Frontal cortex (tissue), 4 donors: ENCODE data around the gene PTPRK. TPM values are rescaled to one million over a fixed set of nuclear protein-coding genes. Genes with fewer than 3 reads are reported as not detected.

Source experiments
- DNase-seq, 2 donors: peaks; one replicate each; pipeline ENCODE4 v3.0.0; 2012; ENCODE audit warnings: low spot score in 2 of 2
- FAIRE-seq: peaks from 2 replicates; lab custom pipeline; 2012; peaks lifted over from hg19 to GRCh38; lab: Jason Lieb, UNC
- total RNA-seq: library from RNA; depleted of rRNA; stranded (reverse); fragments of >200 nt; gene quantifications from one replicate; pipeline ENCODE4 v1.2.3, GENCODE V29; 2014
- donor health status: control.
- donor health status: control.
- donor health status: control.

Gene PTPRK
- total RNA-seq, 1 donor from 2014 or later, result 179 TPM

DNA sequence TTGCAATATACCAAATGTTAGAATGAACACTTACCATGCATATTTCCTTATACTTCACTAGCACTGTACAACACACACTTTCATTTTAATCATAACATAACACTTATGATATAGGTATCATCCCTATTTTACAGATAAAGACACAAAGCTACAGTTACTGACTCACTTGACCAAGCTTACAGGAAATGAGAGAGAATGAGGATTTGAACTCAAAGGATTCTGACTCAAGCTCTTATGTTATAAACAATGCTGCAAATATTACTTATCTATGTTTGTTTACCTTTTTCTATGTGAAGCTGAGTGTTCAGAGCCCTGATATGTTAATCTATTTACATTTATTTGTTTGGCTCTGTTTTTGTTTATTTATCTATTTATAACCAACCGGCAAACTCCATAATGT lies 245.4 kb downstream of the PTPRK start:
- DNase-seq (no peak), FAIRE-seq (no peak)

DNA sequence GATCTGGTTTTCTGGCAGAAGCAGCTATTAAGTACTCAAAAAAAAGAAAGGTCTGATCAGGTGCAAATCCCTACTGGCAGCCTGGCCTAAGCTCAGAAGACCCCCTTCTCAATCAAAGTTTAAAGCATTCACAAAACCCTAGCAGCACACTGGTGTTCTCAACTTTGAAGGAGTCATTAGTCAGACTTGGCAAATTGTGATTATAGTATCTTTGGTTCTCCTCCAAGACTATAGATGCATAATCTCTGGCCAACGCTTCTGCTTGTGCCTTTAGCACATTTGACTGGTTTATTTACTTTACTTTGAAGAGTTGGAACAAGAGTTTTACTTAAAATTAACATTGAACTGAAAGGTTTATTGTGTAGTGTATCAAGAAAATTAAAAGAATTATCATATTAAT lies 248.9 kb downstream of the PTPRK start:
- DNase-seq, result no peak
- FAIRE-seq, result no peak

DNA sequence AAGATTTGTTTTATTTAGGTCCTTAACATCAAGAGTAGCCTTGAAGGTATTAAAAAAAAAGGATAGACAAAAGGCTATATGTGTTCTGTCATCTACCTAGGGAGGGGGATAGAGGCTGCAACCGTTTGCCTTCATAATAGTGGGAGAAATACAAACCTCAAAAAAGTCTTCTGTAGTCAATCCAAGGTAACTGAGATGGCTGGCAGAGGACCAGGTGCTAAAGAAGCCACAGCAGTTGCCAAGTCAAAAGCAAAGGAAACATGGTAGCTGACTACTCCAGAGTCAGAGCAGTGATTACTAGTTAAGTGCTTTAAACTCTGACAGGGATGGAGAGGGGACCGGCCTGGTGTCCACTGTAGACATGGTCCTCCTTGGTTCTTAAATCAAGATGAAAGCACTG lies 249.4 kb downstream of the PTPRK start:
- FAIRE-seq (no peak), DNase-seq (no peak)

DNA sequence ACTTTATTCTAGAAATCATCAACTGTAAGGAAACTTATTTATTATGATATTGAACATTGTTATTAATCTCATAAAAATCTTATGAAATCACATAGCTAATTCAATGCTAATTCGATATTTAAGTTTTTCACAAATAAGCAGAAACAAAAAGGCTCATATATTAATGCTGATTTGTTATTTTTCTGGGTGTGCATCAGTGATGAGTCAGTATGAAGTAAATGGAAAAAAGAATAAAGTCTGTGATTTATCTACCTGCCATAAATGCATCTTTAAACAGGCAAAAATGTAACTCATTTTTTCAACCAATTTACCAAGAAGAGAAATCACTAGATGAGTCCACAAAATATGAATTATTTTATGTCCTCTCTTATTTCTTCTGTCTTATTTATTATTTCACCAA lies 253.5 kb downstream of the PTPRK start:
- FAIRE-seq, result peak; percentile 19

DNA sequence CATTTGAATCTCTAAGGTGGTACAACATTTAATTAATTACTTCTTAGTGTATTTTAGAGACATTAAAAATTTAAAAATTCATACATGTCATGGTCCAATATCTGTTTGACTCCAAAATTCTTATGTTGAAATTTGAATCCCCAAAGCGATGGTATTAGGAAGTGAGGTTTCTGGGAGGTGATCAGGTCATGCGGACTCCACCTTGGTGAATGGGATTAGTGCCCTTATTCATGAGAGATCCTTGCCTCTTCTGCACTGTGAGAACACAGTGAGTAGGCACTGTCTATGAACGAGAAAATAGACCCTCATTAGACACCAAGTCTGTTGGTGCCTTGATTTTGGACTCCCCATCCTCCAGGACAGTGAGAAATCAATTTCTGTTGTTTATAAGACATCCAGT lies 254.7 kb downstream of the PTPRK start:
- DNase-seq, result no peak
- FAIRE-seq, result no peak

More for the DNA sequence above, 253.5 kb downstream of the PTPRK start:
- no peak for DNase-seq

DNA sequence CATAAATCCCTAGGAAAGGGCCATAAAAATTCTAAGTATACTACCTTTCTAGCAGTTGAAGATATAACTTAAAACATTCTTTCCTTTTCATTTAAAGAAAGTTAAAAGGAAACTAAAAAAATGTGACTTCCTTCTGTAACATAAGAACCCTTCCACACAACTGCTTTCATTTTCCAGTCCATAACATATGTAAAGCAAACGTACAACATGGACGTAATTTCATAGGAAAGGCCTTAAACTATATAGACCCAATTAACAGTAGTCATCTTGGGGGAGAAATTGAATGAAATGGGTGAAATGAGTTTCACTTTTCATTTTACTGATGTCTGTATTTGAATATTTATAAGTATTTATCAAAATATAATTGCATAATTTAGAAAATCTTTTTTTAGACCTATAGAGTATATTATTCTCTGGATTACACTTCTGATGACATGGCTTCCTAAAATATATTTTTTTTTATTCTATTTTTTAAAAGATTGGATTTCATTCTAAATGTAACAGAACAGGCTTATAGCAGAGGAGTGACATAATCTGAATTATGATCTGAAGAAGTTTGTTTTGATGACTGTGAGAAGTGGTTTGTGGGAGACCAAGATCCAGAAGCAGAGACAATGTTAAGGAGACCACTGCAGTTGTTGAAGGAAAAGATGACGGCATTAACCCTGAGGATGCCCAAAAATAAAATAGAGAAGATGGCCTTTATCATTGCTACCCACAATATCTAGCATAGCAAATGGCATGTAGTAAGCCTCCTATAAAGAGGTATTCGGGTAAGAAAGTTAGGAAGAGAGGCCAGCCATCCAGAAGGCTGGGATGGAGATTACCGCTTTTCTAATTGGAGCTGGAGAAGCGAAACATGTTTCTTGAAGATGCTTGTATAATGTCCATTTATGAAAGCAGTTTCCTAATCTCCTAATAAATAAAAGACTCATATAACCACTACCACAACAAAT lies 260.4 kb downstream of the PTPRK start:
- DNase-seq (no peak), FAIRE-seq (no peak)

DNA sequence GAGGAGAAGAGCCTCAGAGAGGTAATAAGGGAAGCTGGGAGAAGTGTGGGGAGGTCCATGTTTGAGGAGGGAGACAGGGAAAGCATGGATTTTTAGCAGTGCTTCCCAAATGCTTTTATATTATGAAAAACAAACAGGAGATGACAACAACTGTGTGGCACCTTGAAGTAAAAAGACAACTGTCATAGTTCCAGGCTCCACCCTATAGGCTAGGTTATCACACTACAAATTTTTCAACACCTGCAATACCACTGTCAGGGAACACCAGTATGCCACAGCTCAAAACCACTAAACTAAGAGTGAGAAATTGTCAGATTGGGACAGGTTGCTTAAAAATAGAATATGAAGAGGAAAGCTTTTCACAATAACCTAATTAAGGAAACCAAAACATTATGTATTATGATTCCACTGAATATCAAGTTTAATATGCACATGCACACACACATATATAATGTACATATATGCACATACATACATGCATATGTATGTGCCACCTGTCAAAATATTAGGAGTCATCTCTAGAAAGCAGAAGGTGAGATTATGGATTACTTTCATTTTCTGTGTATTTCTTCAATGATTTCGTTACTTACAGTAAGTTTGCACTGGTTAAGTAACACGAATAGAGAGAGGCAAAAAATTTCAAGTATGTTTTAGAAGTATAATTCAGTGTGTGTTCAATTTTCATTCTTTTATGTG lies 261.2 kb downstream of the PTPRK start:
- FAIRE-seq (no peak), DNase-seq (no peak)

DNA sequence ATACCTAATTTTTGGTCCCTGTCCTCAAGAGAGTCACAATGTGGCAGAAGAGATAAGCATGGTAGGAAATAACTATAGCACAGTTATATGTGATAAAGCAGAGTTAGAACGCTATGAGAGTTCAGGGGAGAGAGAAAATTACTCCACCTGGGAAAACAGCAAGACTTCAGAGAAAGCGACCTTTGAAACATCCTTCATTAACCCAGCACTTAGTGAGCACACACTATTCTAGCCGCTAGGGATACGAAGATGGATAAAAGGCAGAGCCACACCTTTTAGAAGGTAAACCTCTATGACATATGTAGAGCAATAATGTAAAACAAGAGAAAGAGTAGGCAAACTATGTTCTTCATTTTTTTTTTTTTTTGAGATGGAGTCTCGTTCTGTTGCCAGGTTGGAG lies 264.3 kb downstream of the PTPRK start:
- DNase-seq, result no peak
- FAIRE-seq, result no peak

DNA sequence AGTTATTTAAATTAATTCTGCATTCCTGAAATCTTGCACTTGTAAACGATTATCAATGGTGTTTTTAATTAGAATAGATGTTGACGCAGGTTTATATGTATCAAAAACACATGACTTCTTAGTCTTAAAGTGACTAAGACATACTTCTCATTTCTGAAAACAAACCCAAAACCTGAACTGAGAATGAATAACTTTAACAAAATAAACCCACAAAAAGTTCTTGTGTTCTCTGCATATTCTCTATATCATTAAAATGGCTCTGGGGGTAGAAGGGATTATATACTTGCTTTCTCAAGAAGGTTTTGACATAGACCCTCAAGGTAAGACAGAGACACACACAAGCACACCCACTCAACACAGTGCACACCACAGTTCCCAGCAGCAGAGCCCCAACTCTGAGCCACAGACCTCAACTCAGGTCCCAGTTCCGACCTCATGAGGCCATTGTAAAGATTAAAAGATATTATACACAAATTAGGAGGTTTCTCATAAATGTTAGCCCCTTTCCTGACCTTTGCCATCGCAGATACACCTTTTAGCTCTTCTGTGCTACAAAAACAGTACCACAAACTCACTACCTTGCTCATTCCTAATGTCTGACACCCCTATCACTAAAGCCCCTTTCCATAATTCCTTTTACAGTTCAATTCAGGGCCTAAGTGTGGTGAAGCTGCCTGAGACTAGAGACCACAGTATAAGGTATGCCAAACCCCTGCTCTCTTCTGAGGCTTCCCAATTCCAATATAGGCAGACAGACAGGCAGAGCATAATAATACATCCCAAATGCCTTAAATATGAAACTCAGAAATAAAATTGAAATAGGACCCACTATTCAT lies 267.8 kb downstream of the PTPRK start:
- DNase-seq, result no peak
- FAIRE-seq, result no peak

DNA sequence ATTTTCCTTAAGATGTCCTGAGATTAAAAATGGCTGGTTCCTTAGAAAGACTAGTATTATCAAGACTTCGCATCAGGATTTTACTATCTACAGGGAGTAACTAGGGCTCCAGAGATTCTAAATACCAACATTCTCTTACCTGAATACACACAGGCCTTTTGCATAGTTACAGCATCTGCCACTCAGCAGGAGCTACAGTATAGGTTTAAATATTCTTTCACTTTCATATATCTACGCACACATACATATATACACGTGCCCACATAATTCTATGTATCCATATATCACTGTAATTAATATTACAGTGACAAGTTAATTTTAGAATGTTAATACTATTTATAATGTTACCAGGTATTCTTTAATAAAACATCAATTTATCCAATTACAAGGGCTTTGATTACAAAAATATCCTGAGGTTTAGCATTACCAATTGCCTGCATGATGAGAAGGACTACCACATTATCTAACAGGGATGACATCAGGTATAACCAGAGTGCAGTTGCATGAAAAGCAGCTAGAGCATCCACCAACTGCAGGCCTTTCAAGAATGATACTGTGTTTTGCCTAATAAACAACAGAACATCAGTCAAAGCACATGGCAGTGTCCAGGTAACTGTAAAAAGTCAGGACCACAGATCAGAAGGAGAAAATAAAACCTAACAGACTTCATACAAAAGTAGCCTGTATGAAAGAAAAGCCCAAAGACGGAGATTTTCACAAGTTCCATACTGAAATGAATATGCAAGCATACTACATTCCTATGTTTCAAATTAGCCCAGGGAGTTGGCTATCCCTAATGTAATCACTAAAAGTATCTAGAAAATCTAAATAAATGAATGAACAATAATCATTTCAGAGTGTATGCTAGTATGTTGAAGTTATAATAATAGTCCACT lies 268.7 kb downstream of the PTPRK start:
- FAIRE-seq (no peak), DNase-seq (no peak)

DNA sequence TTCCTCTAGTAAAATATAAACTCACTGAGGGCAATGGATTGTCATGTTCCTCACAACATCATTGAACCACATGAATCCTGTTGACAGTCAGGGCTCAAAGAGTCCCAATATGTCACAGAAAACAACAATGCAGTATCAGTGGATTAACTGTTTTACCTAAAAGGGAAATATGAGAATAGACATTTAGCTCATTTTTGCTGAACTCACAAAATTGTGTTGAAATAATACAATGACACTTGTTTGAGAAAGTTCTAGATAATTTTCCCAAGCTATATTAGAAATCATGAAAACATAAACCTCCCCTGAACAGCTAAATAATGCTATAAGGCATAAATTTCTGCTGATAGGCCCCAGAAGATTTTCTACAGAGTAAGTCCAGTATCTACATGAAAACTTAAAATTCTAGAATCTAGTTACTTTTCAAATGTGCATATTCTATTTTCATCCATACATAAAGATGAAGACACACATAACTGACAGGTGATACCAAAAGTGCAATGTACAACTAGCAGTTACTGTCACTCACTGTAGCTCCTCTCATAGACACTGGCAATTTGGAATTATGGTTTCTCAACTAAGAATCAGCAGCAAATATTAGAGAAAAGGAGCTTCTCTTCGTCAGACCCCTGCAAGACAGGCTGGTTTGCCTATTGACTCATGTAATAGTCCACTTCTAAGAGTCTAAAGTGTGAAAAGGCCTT lies 269.9 kb downstream of the PTPRK start:
- FAIRE-seq (no peak), DNase-seq (no peak)

DNA sequence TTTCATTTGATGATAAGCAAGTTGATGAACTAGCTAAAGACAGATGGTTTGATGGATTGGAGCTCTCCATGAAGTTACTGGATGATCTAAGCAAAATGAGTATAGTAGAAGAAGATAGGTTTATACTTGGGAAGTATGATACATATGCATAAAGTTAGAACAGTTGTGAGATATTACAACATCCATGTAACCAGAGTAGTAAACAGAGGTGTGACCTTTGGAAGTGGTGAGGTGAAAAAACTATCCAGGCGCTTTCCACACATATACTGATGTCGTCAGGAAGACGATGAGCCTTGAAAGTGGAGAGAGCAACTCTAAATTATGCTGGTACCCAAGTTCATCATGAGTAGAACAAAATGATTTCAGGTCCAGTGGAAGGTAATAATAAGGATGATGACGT lies 271.0 kb downstream of the PTPRK start:
- DNase-seq, result no peak
- FAIRE-seq, result no peak

DNA sequence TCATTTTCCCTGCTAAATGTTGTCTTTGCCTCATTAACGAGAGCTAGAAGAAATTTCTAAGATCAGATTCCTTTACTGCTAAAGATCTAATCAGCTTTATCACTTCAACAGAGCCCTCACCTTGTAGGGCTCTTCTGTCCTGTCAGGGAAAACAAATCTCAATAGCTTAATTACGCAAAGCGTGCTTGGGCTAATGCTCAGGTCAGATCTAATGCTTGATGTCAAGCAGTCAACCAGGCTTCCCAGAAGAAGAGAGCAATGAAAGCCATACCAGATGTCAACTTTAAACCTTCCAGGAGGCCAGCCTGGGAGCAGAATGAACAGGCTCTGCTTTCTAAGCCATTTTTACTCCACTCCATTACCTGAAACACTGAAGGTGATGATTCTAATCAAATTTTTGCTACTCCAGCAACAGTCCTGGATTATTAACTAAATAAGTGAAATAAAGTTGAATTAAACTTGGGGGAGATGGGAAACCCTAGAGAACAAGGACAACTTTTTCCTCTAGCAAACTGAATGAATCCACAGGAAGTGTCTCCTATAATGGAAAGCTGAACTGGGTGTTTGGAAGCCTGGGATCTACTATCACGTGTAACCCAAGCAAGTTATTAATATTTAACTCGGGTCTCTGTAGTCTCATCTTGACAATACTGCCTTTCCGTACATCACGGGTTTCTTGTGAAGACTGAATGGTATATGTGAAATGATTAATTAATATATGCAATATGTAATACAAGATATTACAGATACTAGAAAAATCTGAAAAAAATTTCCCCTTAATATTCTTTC lies 273.7 kb downstream of the PTPRK start:
- FAIRE-seq, result no peak
- DNase-seq, result no peak

DNA sequence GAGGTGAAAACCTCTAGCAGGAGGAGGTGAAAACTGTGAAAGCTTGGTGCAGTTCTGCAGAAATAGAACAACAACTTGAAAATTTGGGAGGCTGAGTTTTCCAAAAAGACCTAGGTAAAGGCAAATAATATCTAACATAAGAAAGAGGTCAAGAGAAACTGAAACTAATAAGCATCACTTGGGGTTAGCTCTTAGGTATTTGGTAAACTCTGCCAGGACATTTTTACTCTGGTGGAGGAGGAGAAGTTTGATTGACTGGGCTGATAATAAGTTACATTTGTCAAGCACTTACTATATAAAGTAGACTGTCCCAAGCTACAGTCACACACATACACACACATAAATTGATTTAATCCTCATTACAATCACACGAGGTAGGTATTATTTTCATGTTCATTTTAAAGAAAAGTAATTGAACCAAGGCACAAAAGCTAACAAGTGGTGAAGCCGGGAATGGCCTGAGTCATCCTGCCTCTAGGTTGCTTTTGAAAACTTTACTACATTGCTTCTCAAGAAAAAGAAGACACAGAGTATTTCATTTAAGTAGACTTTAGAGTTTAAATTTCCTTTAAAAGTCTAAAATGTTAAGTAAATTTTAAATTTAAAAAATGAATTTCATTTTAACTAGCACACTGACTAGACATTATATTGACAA lies 275.5 kb downstream of the PTPRK start:
- FAIRE-seq (no peak), DNase-seq (no peak)

DNA sequence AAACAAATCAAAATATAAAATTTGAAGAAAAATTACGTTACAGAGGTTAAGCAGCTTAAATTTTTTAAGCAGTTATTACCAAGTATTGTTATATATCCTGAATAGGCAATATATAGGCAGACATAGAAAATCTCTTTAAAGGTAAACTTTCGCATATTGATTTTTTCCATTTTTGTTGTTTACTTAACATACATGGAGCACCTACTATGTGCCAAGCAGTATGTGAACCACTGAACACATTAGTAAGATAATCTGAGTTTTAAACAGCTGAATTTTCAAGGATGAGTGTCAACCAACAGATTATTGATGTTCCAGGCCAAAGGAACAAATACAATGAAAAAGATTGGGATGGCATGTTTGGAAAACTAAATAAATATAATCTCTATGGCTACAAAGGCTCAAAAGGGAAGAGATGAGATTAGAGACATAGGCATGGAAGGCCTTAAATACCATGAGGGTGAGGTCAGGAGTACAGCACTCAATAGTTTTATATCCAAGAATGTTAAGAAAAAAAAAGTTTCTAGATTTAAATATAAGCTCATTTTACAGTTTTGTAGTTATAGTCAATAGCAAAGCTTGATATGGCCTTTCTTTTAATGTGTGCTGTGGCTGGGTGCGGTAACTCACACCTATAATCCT lies 277.5 kb downstream of the PTPRK start:
- FAIRE-seq, result no peak
- DNase-seq, result no peak

DNA sequence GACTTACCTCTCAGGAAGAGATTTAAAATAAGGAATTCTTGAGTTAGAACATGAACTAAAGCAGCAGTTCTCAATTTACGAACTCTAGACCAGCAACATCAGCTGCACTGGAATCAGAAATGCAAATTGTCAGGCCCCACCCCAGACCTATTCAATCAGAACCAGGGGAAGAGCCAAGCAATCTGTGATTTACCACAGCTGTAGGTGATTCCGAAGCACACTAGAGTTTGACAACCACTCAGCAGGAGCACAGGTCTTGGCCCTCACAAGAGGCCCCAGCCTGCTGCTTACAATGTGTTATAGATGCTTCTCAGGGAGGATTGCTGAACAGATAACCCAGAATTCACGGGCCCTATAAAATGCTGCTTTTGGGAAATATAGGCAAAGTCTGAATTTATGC lies 279.2 kb downstream of the PTPRK start:
- DNase-seq, result no peak
- no peak for FAIRE-seq

DNA sequence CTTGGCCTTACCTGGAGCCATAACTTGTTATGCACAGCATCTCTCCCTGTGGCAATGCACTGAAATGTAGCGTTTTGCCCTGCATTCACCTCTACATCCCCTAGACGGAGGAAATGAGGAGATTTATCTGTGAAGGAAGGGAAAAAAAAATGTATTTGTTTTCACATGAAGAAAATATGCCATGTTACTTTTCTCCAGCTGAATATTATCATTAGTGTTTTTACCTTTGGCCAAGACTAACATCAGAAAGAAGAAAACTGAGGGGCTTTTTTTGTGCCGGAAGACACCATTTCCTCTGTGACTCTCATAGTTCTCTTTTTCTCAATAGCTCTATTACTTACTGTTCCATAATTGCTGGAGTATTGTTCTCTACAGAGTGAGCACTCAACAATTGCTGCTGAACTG lies 280.4 kb downstream of the PTPRK start:
- FAIRE-seq, result no peak

More for the DNA sequence above, 280.4 kb downstream of the PTPRK start:
- no peak for DNase-seq
